Hepatocyte (in vitro differentiated cells): Measurements from ENCODE around the gene NBAS.

Experiments
- EZH2 ChIP-seq: fragments of 200-600 bp; sonication (generic); IDR thresholded peaks from 2 replicates; pipeline ENCODE4 v1.6.1; 2016; ENCODE audit warnings: antibody characterized with exemption, mild to moderate bottlenecking, borderline replicate concordance
- EZH2phosphoT487 ChIP-seq: fragments of 200-600 bp; sonication (generic); IDR thresholded peaks from one replicate; pipeline ENCODE4 v1.6.1; 2018; ENCODE audit warnings: antibody characterized with exemption, mild to moderate bottlenecking, low read depth, moderate library complexity; ENCODE audit not compliant: unreplicated experiment, severe bottlenecking
- TF ChIP-seq, protein P1 (sequence below): fragments of 200-600 bp; sonication (generic); IDR thresholded peaks from 2 replicates; pipeline ENCODE4 v1.5.1; 2016; ENCODE audit warnings: antibody characterized with exemption, mild to moderate bottlenecking; ENCODE audit not compliant: poor library complexity

GRCh38 chr2:15302154-15302553 lies 259.0 kb downstream of the NBAS start:
- TF ChIP-seq, protein P1, sequence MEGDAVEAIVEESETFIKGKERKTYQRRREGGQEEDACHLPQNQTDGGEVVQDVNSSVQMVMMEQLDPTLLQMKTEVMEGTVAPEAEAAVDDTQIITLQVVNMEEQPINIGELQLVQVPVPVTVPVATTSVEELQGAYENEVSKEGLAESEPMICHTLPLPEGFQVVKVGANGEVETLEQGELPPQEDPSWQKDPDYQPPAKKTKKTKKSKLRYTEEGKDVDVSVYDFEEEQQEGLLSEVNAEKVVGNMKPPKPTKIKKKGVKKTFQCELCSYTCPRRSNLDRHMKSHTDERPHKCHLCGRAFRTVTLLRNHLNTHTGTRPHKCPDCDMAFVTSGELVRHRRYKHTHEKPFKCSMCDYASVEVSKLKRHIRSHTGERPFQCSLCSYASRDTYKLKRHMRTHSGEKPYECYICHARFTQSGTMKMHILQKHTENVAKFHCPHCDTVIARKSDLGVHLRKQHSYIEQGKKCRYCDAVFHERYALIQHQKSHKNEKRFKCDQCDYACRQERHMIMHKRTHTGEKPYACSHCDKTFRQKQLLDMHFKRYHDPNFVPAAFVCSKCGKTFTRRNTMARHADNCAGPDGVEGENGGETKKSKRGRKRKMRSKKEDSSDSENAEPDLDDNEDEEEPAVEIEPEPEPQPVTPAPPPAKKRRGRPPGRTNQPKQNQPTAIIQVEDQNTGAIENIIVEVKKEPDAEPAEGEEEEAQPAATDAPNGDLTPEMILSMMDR = no peak
- no peak for TF ChIP-seq EZH2
- TF ChIP-seq EZH2phosphoT487 = no peak
